ENCODE measurements around the gene DEPDC1.

DNA sequence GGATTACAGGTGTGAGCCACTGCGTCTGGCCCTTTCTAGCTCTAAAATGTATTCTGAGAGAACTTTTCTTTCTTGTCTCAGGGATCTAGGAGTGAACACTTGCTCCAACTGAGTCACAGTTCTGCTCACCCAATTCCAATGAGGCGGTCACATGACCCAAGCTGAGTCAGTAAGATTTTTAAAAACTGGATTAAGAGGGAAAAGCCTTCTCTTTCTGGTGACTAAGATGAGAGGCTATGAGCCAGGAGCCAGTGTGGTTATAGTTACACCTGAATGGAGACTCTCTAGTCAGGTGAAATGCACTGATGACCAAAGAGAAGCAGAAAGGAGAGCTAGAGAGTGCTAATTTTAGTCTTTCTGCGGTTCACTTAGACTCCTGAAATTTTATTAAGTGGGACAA, 9.5 kb upstream of the DEPDC1 start:
- TF ChIP-seq CTCF (IDR thresholded peaks at IDR 0.05) (no peak), EZH2 (IDR thresholded peaks at IDR 0.05; ENCODE audit: borderline replicate concordance, insufficient read depth, low read depth, low read length, poor library complexity, severe bottlenecking) (no peak)
